Osteoblast (primary cell): ENCODE measurements around the gene EXOC2. TPM values are rescaled to one million over a fixed set of nuclear protein-coding genes. Genes with fewer than 3 reads are reported as not detected.

ENCODE experiments used
- DNase-seq: peaks from one replicate; pipeline ENCODE4 v3.0.0; 2011; ENCODE audit warnings: low spot score, mixed read lengths; ENCODE audit not compliant: insufficient read length; ENCODE audit errors: missing footprints
- H2AFZ ChIP-seq: 2 replicates; pipeline ENCODE4 v1.6.0; 2011; ENCODE audit warnings: mild to moderate bottlenecking, low read length
- H3K27ac ChIP-seq: 2 replicates; pipeline ENCODE4 v1.5.1; 2011; ENCODE audit warnings: mild to moderate bottlenecking, low read depth, low read length, moderate library complexity
- H3K27me3 ChIP-seq: 2 replicates; pipeline ENCODE4 v1.6.0; 2012; ENCODE audit warnings: mild to moderate bottlenecking, control low read depth, inconsistent platforms, low read length, moderate library complexity; ENCODE audit not compliant: insufficient read depth
- H3K36me3 ChIP-seq: 2 replicates; pipeline ENCODE4 v1.5.1; 2011; ENCODE audit warnings: mild to moderate bottlenecking, low read length, control low read depth, moderate library complexity; ENCODE audit not compliant: insufficient read depth
- H3K4me1 ChIP-seq: 2 replicates; pipeline ENCODE4 v1.5.1; 2011; ENCODE audit warnings: mild to moderate bottlenecking, low read length, control low read depth, moderate library complexity; ENCODE audit not compliant: insufficient read depth
- H3K4me2 ChIP-seq: 2 replicates; pipeline ENCODE4 v1.6.0; 2011; ENCODE audit warnings: mild to moderate bottlenecking, low read length; ENCODE audit not compliant: insufficient read depth
- H3K4me3 ChIP-seq: fragments of 200-600 bp; sonication (generic); 3 replicates; pipeline ENCODE4 v1.5.1; 2012; ENCODE audit warnings: mild to moderate bottlenecking, low read length, inconsistent platforms; ENCODE audit not compliant: insufficient read depth
- H3K79me2 ChIP-seq: 2 replicates; pipeline ENCODE4 v1.6.0; 2012; ENCODE audit warnings: mild to moderate bottlenecking, low read length, control low read depth, inconsistent platforms; ENCODE audit not compliant: insufficient read depth
- H3K9me3 ChIP-seq: 2 replicates; pipeline ENCODE4 v1.5.1; 2011; ENCODE audit warnings: low read depth, low read length, control low read depth
- H4K20me1 ChIP-seq: 2 replicates; pipeline ENCODE4 v1.6.0; 2012; ENCODE audit warnings: mild to moderate bottlenecking, low read length, control low read depth; ENCODE audit not compliant: insufficient read depth
- total RNA-seq: library from RNA; depleted of rRNA; stranded (reverse); fragments of >200 nt; gene quantifications from 2 replicates; pipeline ENCODE4 v1.2.3, GENCODE V29; 2012
- TF ChIP-seq, protein P1 (sequence below): IDR thresholded peaks from 2 replicates; pipeline ENCODE4 v1.5.1; 2011; ENCODE audit warnings: mild to moderate bottlenecking, low read depth, low read length, moderate library complexity; ENCODE audit errors: extremely low read depth

EXOC2 gene
- total RNA-seq, 1 donor = 19.5 TPM

DNA sequence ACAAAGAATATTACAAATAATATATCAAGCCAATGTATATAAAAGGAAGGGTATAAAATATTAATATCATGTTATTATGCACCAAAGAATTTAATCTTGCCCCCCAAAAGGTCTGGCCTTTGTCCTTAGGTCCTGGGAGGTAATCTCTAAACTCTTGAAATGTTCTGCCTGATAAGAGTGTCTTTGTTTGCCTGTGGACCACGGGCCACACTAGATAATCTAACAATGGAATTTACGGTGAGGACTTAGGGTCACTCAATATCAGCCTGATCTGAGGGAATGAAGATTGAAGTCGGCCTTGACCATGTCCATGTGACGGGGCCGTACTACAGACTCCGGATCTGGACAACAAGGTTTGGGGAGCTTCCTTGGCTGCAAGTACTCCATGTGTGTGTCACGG is 79.0 kb downstream of the EXOC2 start:
- no peaks in the 10 kb centered on the region for H3K27me3 ChIP-seq
- peaks cover 15% of the 10 kb centered on the region for H3K36me3 ChIP-seq
- H2AFZ ChIP-seq = no peak overlapping the region
- no peaks in the 10 kb centered on the region for H4K20me1 ChIP-seq
- TF ChIP-seq, protein P1, sequence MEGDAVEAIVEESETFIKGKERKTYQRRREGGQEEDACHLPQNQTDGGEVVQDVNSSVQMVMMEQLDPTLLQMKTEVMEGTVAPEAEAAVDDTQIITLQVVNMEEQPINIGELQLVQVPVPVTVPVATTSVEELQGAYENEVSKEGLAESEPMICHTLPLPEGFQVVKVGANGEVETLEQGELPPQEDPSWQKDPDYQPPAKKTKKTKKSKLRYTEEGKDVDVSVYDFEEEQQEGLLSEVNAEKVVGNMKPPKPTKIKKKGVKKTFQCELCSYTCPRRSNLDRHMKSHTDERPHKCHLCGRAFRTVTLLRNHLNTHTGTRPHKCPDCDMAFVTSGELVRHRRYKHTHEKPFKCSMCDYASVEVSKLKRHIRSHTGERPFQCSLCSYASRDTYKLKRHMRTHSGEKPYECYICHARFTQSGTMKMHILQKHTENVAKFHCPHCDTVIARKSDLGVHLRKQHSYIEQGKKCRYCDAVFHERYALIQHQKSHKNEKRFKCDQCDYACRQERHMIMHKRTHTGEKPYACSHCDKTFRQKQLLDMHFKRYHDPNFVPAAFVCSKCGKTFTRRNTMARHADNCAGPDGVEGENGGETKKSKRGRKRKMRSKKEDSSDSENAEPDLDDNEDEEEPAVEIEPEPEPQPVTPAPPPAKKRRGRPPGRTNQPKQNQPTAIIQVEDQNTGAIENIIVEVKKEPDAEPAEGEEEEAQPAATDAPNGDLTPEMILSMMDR = no peak
- no peak for DNase-seq
- H3K4me2 ChIP-seq = no peak overlapping the region
- no peaks in the 10 kb centered on the region for H3K9me3 ChIP-seq
- H3K4me1 ChIP-seq = no peaks in the 10 kb centered on the region
- H3K4me3 ChIP-seq = no peak overlapping the region
- H3K79me2 ChIP-seq = no peaks in the 10 kb centered on the region
- H3K27ac ChIP-seq = no peak overlapping the region

DNA sequence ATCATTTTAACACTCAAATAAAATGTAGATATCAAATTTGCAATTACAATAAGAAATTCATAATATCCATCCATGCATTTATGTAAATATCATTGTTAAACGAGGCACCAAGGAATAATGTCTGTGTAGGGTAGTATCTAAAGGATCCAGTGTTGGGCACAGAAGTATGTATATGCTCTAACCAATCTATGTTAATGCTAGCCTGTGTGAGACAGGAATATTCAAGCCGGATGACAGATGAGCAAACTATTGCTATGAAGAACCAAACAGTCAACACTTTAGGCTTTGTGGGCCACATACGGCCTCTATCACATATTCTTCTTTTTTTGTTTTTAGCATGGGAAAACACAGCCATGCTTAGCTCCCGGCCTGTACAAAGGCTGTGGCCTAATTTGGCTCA is 81.0 kb downstream of the EXOC2 start:
- DNase-seq = no peak
- TF ChIP-seq, protein P1 = no peak
- Histone ChIP-seq H3K4me3 (no peak overlapping the region), H3K27ac (no peak overlapping the region), H3K4me2 (no peak overlapping the region), H3K9me3 (no peaks in the 10 kb centered on the region), H3K27me3 (no peaks in the 10 kb centered on the region), H4K20me1 (no peaks in the 10 kb centered on the region), H3K79me2 (no peaks in the 10 kb centered on the region), H3K4me1 (no peaks in the 10 kb centered on the region), H2AFZ (no peak overlapping the region), H3K36me3 (peaks cover 17% of the 10 kb centered on the region)

DNA sequence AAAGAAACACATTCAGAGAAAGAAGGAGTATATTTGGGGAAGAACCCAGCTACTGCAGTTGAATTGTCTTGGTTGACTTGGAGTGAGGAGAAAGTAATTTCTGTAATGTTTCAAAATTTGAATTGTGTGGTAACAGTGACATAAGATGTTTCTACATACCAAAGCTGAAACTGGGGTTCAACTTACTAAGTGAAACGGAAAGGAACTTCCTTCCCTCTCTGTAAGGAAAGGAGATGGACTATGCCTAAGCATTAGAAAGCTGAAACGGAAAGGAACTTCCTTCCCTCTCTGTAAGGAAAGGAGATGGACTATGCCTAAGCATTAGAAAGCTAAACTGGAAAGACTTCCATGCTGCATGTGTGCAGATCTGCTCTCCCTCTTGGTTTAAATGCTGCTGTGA is 82.1 kb downstream of the EXOC2 start:
- Histone ChIP-seq H3K4me1 (no peaks in the 10 kb centered on the region), H3K27ac (no peak overlapping the region), H4K20me1 (no peaks in the 10 kb centered on the region), H2AFZ (no peak overlapping the region), H3K4me3 (no peak overlapping the region), H3K4me2 (no peak overlapping the region), H3K79me2 (no peaks in the 10 kb centered on the region), H3K36me3 (peaks cover 19% of the 10 kb centered on the region), H3K9me3 (no peaks in the 10 kb centered on the region), H3K27me3 (no peaks in the 10 kb centered on the region)
- no peak for DNase-seq
- TF ChIP-seq, protein P1 = no peak

DNA sequence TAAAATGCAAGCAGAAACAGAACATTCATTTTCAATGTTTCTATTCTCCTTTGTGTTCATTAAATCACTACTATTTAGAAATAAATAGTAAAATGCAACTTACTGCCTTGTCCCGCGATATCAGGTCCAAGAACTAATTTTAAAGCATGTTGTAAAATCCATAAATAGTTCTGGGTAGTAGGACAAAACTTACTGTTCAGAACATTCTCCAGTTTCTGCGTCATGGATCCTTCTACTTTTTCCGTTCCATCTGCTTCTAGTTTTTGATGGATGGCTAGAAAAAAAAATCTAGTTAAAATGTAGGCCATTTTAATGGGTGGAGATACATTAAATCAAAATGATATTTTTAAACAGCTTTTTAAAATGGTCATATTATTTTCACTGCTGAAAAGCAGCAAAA is 83.0 kb downstream of the EXOC2 start:
- Histone ChIP-seq H3K4me2 (no peak overlapping the region), H3K4me3 (no peak overlapping the region), H3K79me2 (no peaks in the 10 kb centered on the region), H3K27ac (no peak overlapping the region), H4K20me1 (no peaks in the 10 kb centered on the region), H3K36me3 (peaks cover 15% of the 10 kb centered on the region), H3K27me3 (no peaks in the 10 kb centered on the region), H3K9me3 (no peaks in the 10 kb centered on the region), H2AFZ (no peak overlapping the region), H3K4me1 (no peaks in the 10 kb centered on the region)
- no peak for DNase-seq
- TF ChIP-seq, protein P1 = no peak
